CD4-positive, alpha-beta T cell (primary cell): ENCODE measurements around the gene SNRNP70. TPM values are rescaled to one million over a fixed set of nuclear protein-coding genes. Genes with fewer than 3 reads are reported as not detected.

Experiments
- ATAC-seq: fragments of 200-7000 bp; cut with Tn5 transposase; one replicate; pipeline ENCODE4 v1.10.0; 2022; ENCODE audit warnings: mild to moderate bottlenecking; ENCODE audit not compliant: poor library complexity
- CTCF ChIA-PET: fragments of 350-600 bp; sonication (Branson Sonifier 250); formaldehyde crosslinking; loops from one replicate; lab custom pipeline; 2021; ENCODE audit warnings: antibody characterized with exemption, inconsistent platforms; lab: Charles Lee
- POLR2A ChIA-PET: fragments of 350-600 bp; sonication (Branson Sonifier 250); formaldehyde crosslinking; loops from one replicate; lab custom pipeline; 2021; ENCODE audit warnings: antibody characterized with exemption, inconsistent platforms; lab: Charles Lee
- DNase-seq, 14 experiments: peaks; one replicate each; pipeline ENCODE4 v3.0.0-alpha.2; 2013 to 2020; ENCODE audit warnings: mixed read lengths in 2 of 14
- H3K27ac ChIP-seq, 2 donors: one replicate each; pipeline versions ENCODE4 v1.5.1 to v1.7.0; 2013; ENCODE audit warnings: low read length in 2 of 2, low read depth in 1 of 2, mild to moderate bottlenecking in 1 of 2
- H3K27me3 ChIP-seq, 2 experiments: 1 replicate in 1 of 2; 2 replicates in 1 of 2; pipeline versions ENCODE4 v1.6.1 to v1.7.0; 2013; ENCODE audit warnings: low read length in 2 of 2, control low read depth in 1 of 2, mild to moderate bottlenecking in 1 of 2, moderate library complexity in 1 of 2; ENCODE audit not compliant: insufficient read depth in 2 of 2, control insufficient read depth in 1 of 2
- H3K36me3 ChIP-seq: one replicate; pipeline ENCODE4 v1.6.1; 2013; ENCODE audit warnings: low read length, control low read depth; ENCODE audit not compliant: insufficient read depth
- H3K4me1 ChIP-seq: one replicate; pipeline ENCODE4 v1.6.1; 2013; ENCODE audit warnings: low read length, control low read depth; ENCODE audit not compliant: insufficient read depth
- H3K4me3 ChIP-seq: one replicate; pipeline ENCODE4 v1.5.1; 2013; ENCODE audit warnings: mild to moderate bottlenecking, low read length, moderate library complexity
- H3K9me3 ChIP-seq, 2 experiments: 1 replicate in 1 of 2; 2 replicates in 1 of 2; pipeline versions ENCODE4 v1.6.1 to v1.7.0; 2013; ENCODE audit warnings: low read length in 2 of 2, mild to moderate bottlenecking in 2 of 2, control low read depth in 1 of 2, moderate library complexity in 1 of 2; ENCODE audit not compliant: control insufficient read depth in 1 of 2, insufficient read depth in 1 of 2
- H3K27ac Mint-ChIP-seq: one replicate; pipeline ENCODE4 v1.8.0; 2020; ENCODE audit warnings: mixed read lengths
- H3K27me3 Mint-ChIP-seq: one replicate; pipeline ENCODE4 v1.8.0; 2021; ENCODE audit warnings: mixed read lengths
- H3K36me3 Mint-ChIP-seq: one replicate; pipeline ENCODE4 v1.8.0; 2021; ENCODE audit warnings: low read depth, mixed read lengths
- H3K4me1 Mint-ChIP-seq: one replicate; pipeline ENCODE4 v1.8.0; 2021; ENCODE audit warnings: low read depth, mixed read lengths
- H3K4me3 Mint-ChIP-seq: one replicate; pipeline ENCODE4 v1.8.0; 2020; ENCODE audit warnings: mild to moderate bottlenecking, mixed read lengths
- H3K9me3 Mint-ChIP-seq: one replicate; pipeline ENCODE4 v1.8.0; 2020; ENCODE audit warnings: mixed read lengths
- intact Hi-C, 2 experiments: fragments of 100-400 bp; cut with DNase I in 1 of 2; cut with micrococcal nuclease in 1 of 2; formaldehyde crosslinking; loops; one replicate each; pipeline versions ENCODE4 v1.15.1 to v1.9.0; 2023 to 2025; cut with DNase I, micrococcal nuclease
- total RNA-seq, 174 experiments: library from RNA in 2 of 174; stranded (reverse) in 2 of 174; gene quantifications; one replicate each; pipeline ENCODE4 v1.2.3 and lab custom pipeline; 2021 to 2026
- TF ChIP-seq, protein P1 (sequence below): fragments of 200-600 bp; IDR thresholded peaks from one replicate; pipeline ENCODE4 v1.8.0; 2022; ENCODE audit warnings: antibody characterized with exemption, mild to moderate bottlenecking

SNRNP70 gene
- total RNA-seq, 2 experiments from 2014 or later: 375 to 397 TPM

DNA sequence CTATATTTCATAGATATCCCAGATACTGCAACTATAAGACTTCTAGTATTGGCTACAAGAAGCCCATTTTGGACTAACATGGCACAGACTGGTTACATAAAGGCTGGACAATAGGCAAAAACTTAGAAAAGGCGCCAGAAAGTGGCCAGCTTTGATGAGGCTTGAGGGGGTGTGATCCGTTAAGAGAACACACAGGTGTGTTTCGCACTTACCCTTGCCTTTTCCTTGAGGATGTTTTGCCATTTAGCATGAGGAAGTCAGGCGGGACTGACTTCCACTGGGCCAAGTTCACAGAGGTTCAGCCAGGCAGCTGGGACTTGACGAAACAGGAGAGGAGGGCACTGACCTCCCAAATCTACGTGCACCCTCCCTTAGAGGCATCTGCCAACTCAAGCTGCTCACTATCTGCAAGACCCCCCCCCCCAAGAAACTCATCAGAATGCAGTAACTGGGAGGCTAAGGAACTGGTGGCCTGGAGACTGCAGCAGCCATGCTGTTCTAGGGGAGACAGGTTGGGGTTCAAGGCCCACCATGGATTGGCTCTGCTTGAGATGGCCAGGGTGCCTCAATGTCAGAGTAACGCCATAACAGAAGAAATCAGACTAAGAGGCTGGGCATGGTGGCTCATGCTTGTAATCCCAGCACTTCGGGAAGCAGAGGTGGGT, 24.4 kb downstream of the SNRNP70 start:
- Histone ChIP-seq H3K4me3 (no peak overlapping the region), H3K27me3 (no peaks in the 10 kb centered on the region), H3K36me3 (peaks cover 41% of the 10 kb centered on the region), H3K9me3 (no peaks in the 10 kb centered on the region), H3K27ac (no peak overlapping the region), H3K4me1 (peaks cover 15% of the 10 kb centered on the region)
- ChIA-PET POLR2A (no interaction called here), CTCF (interaction anchor here (0.9 to 1.3 kb wide), 2 partner anchors 12 kb away, joined by 3 to 7 read pairs; no protein-coding TSS in a partner anchor)
- DNase-seq (no peak), ATAC-seq (no peak)
- TF ChIP-seq, protein P1, sequence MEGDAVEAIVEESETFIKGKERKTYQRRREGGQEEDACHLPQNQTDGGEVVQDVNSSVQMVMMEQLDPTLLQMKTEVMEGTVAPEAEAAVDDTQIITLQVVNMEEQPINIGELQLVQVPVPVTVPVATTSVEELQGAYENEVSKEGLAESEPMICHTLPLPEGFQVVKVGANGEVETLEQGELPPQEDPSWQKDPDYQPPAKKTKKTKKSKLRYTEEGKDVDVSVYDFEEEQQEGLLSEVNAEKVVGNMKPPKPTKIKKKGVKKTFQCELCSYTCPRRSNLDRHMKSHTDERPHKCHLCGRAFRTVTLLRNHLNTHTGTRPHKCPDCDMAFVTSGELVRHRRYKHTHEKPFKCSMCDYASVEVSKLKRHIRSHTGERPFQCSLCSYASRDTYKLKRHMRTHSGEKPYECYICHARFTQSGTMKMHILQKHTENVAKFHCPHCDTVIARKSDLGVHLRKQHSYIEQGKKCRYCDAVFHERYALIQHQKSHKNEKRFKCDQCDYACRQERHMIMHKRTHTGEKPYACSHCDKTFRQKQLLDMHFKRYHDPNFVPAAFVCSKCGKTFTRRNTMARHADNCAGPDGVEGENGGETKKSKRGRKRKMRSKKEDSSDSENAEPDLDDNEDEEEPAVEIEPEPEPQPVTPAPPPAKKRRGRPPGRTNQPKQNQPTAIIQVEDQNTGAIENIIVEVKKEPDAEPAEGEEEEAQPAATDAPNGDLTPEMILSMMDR: no peak
- Mint-ChIP-seq H3K4me3 (no peak overlapping the region), H3K4me1 (peaks cover 11% of the 10 kb centered on the region), H3K27me3 (no peaks in the 10 kb centered on the region), H3K36me3 (peaks cover 47% of the 10 kb centered on the region), H3K9me3 (no peaks in the 10 kb centered on the region), H3K27ac (no peak overlapping the region)
- intact Hi-C loops: loop anchor here in 1 of 2 experiments (5.0 to 10.0 kb wide), 2 partner anchors 38 to 635 kb away; no protein-coding TSS in a partner anchor

DNA sequence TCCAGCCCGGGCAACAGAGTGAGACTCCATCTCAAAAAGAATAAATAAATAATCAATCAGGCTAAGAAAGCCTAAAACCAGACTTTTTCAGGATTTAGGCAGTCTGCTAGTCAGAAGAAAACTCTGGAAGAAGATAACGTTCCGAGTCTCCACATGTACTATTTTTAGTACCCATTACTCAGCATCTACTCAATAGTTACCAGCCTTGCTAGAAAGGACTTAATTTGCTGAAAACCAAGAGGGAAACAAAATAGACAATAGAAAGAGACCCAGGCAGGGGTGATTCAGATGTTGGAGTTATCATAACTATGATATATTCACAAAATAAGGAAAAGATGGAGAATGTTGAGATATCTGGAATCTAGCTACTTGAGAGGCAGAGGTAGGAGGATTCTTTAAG, 25.3 kb downstream of the SNRNP70 start:
- H3K9me3 ChIP-seq: no peaks in the 10 kb centered on the region
- H3K36me3 ChIP-seq: peaks cover 34% of the 10 kb centered on the region
- H3K27ac ChIP-seq: no peak overlapping the region
- Mint-ChIP-seq H3K27me3 (no peaks in the 10 kb centered on the region), H3K27ac (no peak overlapping the region), H3K4me1 (peaks cover 16% of the 10 kb centered on the region), H3K4me3 (peak overlapping the region; percentile 65), H3K36me3 (peaks cover 39% of the 10 kb centered on the region), H3K9me3 (no peaks in the 10 kb centered on the region)
- H3K4me3 ChIP-seq: no peak overlapping the region
- DNase-seq: no peak
- ChIA-PET CTCF (interaction anchor here (0.9 kb wide), 1 partner anchor 13 kb away, joined by 3 read pairs; no protein-coding TSS in a partner anchor), POLR2A (no interaction called here)
- H3K4me1 ChIP-seq: peaks cover 21% of the 10 kb centered on the region
- TF ChIP-seq, protein P1: no peak
- intact Hi-C loops: loop anchor here in 1 of 2 experiments (5.0 to 10.0 kb wide), 2 partner anchors 37 to 636 kb away; no protein-coding TSS in a partner anchor
- ATAC-seq: no peak
- H3K27me3 ChIP-seq: no peaks in the 10 kb centered on the region

DNA sequence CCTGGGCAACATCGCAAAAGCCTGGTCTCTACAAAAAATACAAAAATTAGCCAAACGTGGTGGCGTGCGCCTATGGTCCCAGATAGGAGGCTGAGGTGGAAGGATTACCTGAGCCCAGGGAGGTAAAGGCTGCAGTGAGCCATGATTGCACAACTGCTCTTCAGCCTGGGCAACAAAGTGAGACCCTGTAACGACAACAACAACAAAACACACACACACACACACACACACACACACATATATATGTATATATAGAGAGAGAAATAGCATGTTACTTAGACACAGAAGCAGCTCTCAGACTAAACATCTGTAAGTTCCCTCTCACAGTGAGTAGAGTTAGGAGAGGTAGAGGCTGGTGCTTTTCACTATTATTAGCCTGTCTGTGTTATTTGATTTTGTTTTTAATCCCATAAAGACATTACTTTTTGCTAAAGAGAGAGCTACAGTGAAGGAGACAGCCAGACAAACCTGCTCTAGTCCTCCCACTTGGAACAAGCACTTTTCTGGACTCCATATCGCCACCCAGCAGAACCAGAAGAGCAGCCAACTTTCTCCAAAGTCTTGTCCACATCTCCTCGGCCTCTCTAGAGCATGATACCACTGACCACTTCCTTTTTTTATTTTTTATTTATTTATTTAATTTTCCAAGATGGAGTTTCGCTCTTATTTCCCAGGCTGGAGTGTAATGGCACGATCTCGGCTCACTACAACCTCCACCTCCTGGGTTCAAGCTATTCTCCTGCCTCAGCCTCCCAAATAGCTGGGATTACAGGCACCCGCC, 26.2 kb downstream of the SNRNP70 start:
- Histone ChIP-seq H3K27ac (no peak overlapping the region), H3K36me3 (peaks cover 28% of the 10 kb centered on the region), H3K4me1 (peaks cover 21% of the 10 kb centered on the region), H3K27me3 (no peaks in the 10 kb centered on the region), H3K4me3 (no peak overlapping the region), H3K9me3 (no peaks in the 10 kb centered on the region)
- DNase-seq (no peak), ATAC-seq (no peak)
- Mint-ChIP-seq H3K4me1 (peaks cover 20% of the 10 kb centered on the region), H3K27me3 (no peaks in the 10 kb centered on the region), H3K4me3 (peak overlapping the region; percentile 68), H3K27ac (no peak overlapping the region), H3K9me3 (no peaks in the 10 kb centered on the region), H3K36me3 (peaks cover 30% of the 10 kb centered on the region)
- ChIA-PET POLR2A (no interaction called here), CTCF (interaction anchor here (1.0 kb wide), 1 partner anchor 14 kb away, joined by 3 read pairs; no protein-coding TSS in a partner anchor)
- intact Hi-C loops: loop anchor here in 1 of 2 experiments (5.0 to 10.0 kb wide), 2 partner anchors 36 to 637 kb away; no protein-coding TSS in a partner anchor
- TF ChIP-seq, protein P1: no peak
